ENCODE data around the gene MEGF9.
"Not testable (repeated sequence)": the region's sequence is repeated elsewhere in the genome, so short reads cannot be mapped to it uniquely, and the experiment has no call there.

The MEGF9 gene

GRCh38 chr9:120557205-120557604 is 157.1 kb downstream of the MEGF9 start:
- H3K4me2 ChIP-seq (ENCODE audit: low read depth, low read length, poor library complexity, severe bottlenecking) = no peak overlapping the region
- H3K9me3 ChIP-seq (ENCODE audit: insufficient read depth, low read length) = no peaks in the 10 kb centered on the region
- no peak overlapping the region for H3K27ac ChIP-seq (ENCODE audit: low read depth, low read length)
- TF ChIP-seq CTCF (IDR thresholded peaks at IDR 0.05; ENCODE audit: insufficient read depth, low read length, poor library complexity, severe bottlenecking) (no peak), EZH2phosphoT487 (conservative IDR thresholded peaks at IDR 0.05; ENCODE audit: low read length) (no peak)
- H4K20me1 ChIP-seq (ENCODE audit: low read depth, low read length) = 0 out of 2 replicates have a peak, but pooled peaks cover 3% of the 10 kb centered on the region
- H3K9me2 ChIP-seq (replicated peaks; ENCODE audit: insufficient read depth, low read length) = no peaks in the 10 kb centered on the region
- H3K36me3 ChIP-seq (ENCODE audit: low read length) = peaks cover 21% of the 10 kb centered on the region; the same call in 1 of the 2 replicates
- no peak overlapping the region for H3K9ac ChIP-seq (ENCODE audit: low read length)
- no peaks in the 10 kb centered on the region for H3K27me3 ChIP-seq (ENCODE audit: low read length)
- H2AFZ ChIP-seq (ENCODE audit: low read depth, low read length, severe bottlenecking) = no peak overlapping the region
- H3K79me2 ChIP-seq (ENCODE audit: insufficient read depth, low read length) = peaks cover 48% of the 10 kb centered on the region
- no peak overlapping the region for H3K4me3 ChIP-seq (ENCODE audit: insufficient read depth, low read length, poor library complexity, severe bottlenecking)
- H3F3A ChIP-seq (ENCODE audit: insufficient read depth) = no peaks in the 10 kb centered on the region

- H3K27ac ChIP-seq (ENCODE audit: low read depth, low read length) = no peak overlapping the region
- H3K9me3 ChIP-seq (ENCODE audit: insufficient read depth, low read length) = no peaks in the 10 kb centered on the region
- peaks cover 43% of the 10 kb centered on the region for H3K79me2 ChIP-seq (ENCODE audit: insufficient read depth, low read length)
- H3F3A ChIP-seq (ENCODE audit: insufficient read depth) = no peaks in the 10 kb centered on the region
- no peak overlapping the region for H2AFZ ChIP-seq (ENCODE audit: low read depth, low read length, severe bottlenecking)
- H3K9ac ChIP-seq (ENCODE audit: low read length) = no peak overlapping the region
- peaks cover 21% of the 10 kb centered on the region; the same call in 1 of the 2 replicates for H3K36me3 ChIP-seq (ENCODE audit: low read length)
- no peaks in the 10 kb centered on the region for H3K27me3 ChIP-seq (ENCODE audit: low read length)
- no peaks in the 10 kb centered on the region for H3K9me2 ChIP-seq (replicated peaks; ENCODE audit: insufficient read depth, low read length)
- 0 out of 2 replicates have a peak, but pooled peaks cover 3% of the 10 kb centered on the region for H4K20me1 ChIP-seq (ENCODE audit: low read depth, low read length)
- no peak overlapping the region for H3K4me2 ChIP-seq (ENCODE audit: low read depth, low read length, poor library complexity, severe bottlenecking)
- no peak overlapping the region for H3K4me3 ChIP-seq (ENCODE audit: insufficient read depth, low read length, poor library complexity, severe bottlenecking)
- no peak for TF ChIP-seq EZH2phosphoT487 (conservative IDR thresholded peaks at IDR 0.05; ENCODE audit: low read length)
- no peak for TF ChIP-seq CTCF (IDR thresholded peaks at IDR 0.05; ENCODE audit: insufficient read depth, low read length, poor library complexity, severe bottlenecking)
These were observed 157.5 kb downstream of the MEGF9 start for GRCh38 chr9:120556775-120557174.

- H3K9ac ChIP-seq (ENCODE audit: low read length) = no peak overlapping the region
- H3F3A ChIP-seq (ENCODE audit: insufficient read depth) = no peaks in the 10 kb centered on the region
- H3K36me3 ChIP-seq (ENCODE audit: low read length) = peaks cover 19% of the 10 kb centered on the region; the same call in 1 of the 2 replicates
These were observed 158.4 kb downstream of the MEGF9 start for GRCh38 chr9:120555839-120556238.

GRCh38 chr9:120552210-120552704 is 162.0 kb downstream of the MEGF9 start:
- not testable (repeated sequence) for H3K9ac ChIP-seq (ENCODE audit: low read length); H3F3A ChIP-seq (ENCODE audit: insufficient read depth); H4K20me1 ChIP-seq (ENCODE audit: low read depth, low read length); H3K27ac ChIP-seq (ENCODE audit: low read depth, low read length); H3K27me3 ChIP-seq (ENCODE audit: low read length); H3K4me2 ChIP-seq (ENCODE audit: low read depth, low read length, poor library complexity, severe bottlenecking); H3K9me3 ChIP-seq (ENCODE audit: insufficient read depth, low read length); H2AFZ ChIP-seq (ENCODE audit: low read depth, low read length, severe bottlenecking); H3K4me3 ChIP-seq (ENCODE audit: insufficient read depth, low read length, poor library complexity, severe bottlenecking); H3K9me2 ChIP-seq (replicated peaks; ENCODE audit: insufficient read depth, low read length)
- peaks cover 47% of the 10 kb centered on the region for H3K79me2 ChIP-seq (ENCODE audit: insufficient read depth, low read length)
- peaks cover 39% of the 10 kb centered on the region for H3K36me3 ChIP-seq (ENCODE audit: low read length)

More at GRCh38 chr9:120555839-120556238, 158.4 kb downstream of the MEGF9 start:
- H3K27me3 ChIP-seq (ENCODE audit: low read length) = no peaks in the 10 kb centered on the region
- H3K27ac ChIP-seq (ENCODE audit: low read depth, low read length) = no peak overlapping the region
- TF ChIP-seq CTCF (IDR thresholded peaks at IDR 0.05; ENCODE audit: insufficient read depth, low read length, poor library complexity, severe bottlenecking) (no peak), EZH2phosphoT487 (conservative IDR thresholded peaks at IDR 0.05; ENCODE audit: low read length) (no peak)
- no peaks in the 10 kb centered on the region for H3K9me3 ChIP-seq (ENCODE audit: insufficient read depth, low read length)
- H3K79me2 ChIP-seq (ENCODE audit: insufficient read depth, low read length) = peaks cover 41% of the 10 kb centered on the region
- H4K20me1 ChIP-seq (ENCODE audit: low read depth, low read length) = no peaks in the 10 kb centered on the region
- no peak overlapping the region for H2AFZ ChIP-seq (ENCODE audit: low read depth, low read length, severe bottlenecking)
- no peaks in the 10 kb centered on the region for H3K9me2 ChIP-seq (replicated peaks; ENCODE audit: insufficient read depth, low read length)
- H3K4me3 ChIP-seq (ENCODE audit: insufficient read depth, low read length, poor library complexity, severe bottlenecking) = no peak overlapping the region
- H3K4me2 ChIP-seq (ENCODE audit: low read depth, low read length, poor library complexity, severe bottlenecking) = no peak overlapping the region

Measured in SU-DHL-6 (cell line).